Measurements from ENCODE around the gene BMP8A.

The BMP8A gene

GRCh38 chr1:39572379-39573096 lies 81.1 kb downstream of the BMP8A start:
- no peak for DNase-seq (ENCODE audit: low spot score)

- no peak for DNase-seq (ENCODE audit: low spot score)
Measured at GRCh38 chr1:39573097-39573465, 81.6 kb downstream of the BMP8A start.

GRCh38 chr1:39573736-39574624 lies 82.5 kb downstream of the BMP8A start:
- DNase-seq (ENCODE audit: low spot score), result peak; percentile 72

- no peak for DNase-seq (ENCODE audit: low spot score)
Measured at GRCh38 chr1:39574646-39575045, 83.2 kb downstream of the BMP8A start.

Data from AG08395 (cell line).